ENCODE results near the gene GMDS. TPM values are rescaled to one million over a fixed set of nuclear protein-coding genes. Genes with fewer than 3 reads are reported as not detected.

The GMDS gene
- total RNA-seq, 1 donor from 2014 or later: 30.2 TPM

DNA sequence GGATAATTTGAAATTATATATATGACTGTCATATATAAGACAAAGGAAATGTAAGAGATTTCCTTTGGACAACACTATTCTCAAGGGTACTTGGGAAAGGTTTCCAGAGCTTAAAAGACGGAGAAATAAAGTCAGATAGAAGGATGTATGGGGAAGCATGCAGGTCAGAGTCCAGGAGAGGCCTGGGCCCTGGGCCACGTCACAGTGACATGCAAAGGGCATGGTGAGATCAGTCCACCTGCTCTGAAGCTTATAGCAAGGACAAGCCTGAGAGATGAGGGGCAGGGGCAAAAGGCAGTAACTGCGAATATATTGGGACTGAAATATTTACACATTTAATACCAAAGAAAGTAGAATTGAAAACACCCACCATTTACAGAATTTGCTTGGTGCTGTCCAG lies 24.6 kb upstream of the GMDS start:
- Histone ChIP-seq H3K4me3 (no peak overlapping the region), H3K4me1 (no peaks in the 10 kb centered on the region), H3K27ac (no peak overlapping the region), H3K36me3 (peaks cover 0 to 9% of the 10 kb centered on the region in 2 donors), H3K9me3 (no peaks in the 10 kb centered on the region), H3K27me3 (no peaks in the 10 kb centered on the region)
- no peak for DNase-seq (ENCODE audit: extremely low spot score in 2 of 2)
- intact Hi-C loops (cut with DNase I): no loop called here
- TF ChIP-seq POLR2A (IDR thresholded peaks at IDR 0.05) (no peak), POLR2AphosphoS5 (IDR thresholded peaks at IDR 0.05; ENCODE audit: insufficient read depth in 1 of 2, low read depth in 1 of 2) (no peak)
- TF ChIP-seq, protein P1, sequence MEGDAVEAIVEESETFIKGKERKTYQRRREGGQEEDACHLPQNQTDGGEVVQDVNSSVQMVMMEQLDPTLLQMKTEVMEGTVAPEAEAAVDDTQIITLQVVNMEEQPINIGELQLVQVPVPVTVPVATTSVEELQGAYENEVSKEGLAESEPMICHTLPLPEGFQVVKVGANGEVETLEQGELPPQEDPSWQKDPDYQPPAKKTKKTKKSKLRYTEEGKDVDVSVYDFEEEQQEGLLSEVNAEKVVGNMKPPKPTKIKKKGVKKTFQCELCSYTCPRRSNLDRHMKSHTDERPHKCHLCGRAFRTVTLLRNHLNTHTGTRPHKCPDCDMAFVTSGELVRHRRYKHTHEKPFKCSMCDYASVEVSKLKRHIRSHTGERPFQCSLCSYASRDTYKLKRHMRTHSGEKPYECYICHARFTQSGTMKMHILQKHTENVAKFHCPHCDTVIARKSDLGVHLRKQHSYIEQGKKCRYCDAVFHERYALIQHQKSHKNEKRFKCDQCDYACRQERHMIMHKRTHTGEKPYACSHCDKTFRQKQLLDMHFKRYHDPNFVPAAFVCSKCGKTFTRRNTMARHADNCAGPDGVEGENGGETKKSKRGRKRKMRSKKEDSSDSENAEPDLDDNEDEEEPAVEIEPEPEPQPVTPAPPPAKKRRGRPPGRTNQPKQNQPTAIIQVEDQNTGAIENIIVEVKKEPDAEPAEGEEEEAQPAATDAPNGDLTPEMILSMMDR (IDR thresholded peaks at IDR 0.05): no peak

GRCh38 chr6:2266841-2267240 lies 21.4 kb upstream of the GMDS start:
- Histone ChIP-seq H3K27me3 (no peaks in the 10 kb centered on the region), H3K27ac (no peak overlapping the region), H3K4me1 (no peaks in the 10 kb centered on the region), H3K4me3 (no peak overlapping the region), H3K36me3 (no peaks in the 10 kb centered on the region), H3K9me3 (no peaks in the 10 kb centered on the region)
- intact Hi-C loops (cut with DNase I): no loop called here
- no peak for DNase-seq (ENCODE audit: extremely low spot score in 2 of 2)
- TF ChIP-seq POLR2AphosphoS5 (IDR thresholded peaks at IDR 0.05; ENCODE audit: insufficient read depth in 1 of 2, low read depth in 1 of 2) (no peak), POLR2A (IDR thresholded peaks at IDR 0.05) (no peak)
- TF ChIP-seq, protein P1 (IDR thresholded peaks at IDR 0.05): no peak

- Histone ChIP-seq H3K27me3 (no peaks in the 10 kb centered on the region), H3K9me3 (no peaks in the 10 kb centered on the region), H3K36me3 (no peaks in the 10 kb centered on the region), H3K4me3 (no peak overlapping the region), H3K4me1 (no peaks in the 10 kb centered on the region), H3K27ac (no peak overlapping the region)
- intact Hi-C loops (cut with DNase I): no loop called here
- no peak for TF ChIP-seq POLR2AphosphoS5 (IDR thresholded peaks at IDR 0.05; ENCODE audit: insufficient read depth in 1 of 2, low read depth in 1 of 2)
- TF ChIP-seq, protein P1 (IDR thresholded peaks at IDR 0.05): no peak
- DNase-seq (ENCODE audit: extremely low spot score in 2 of 2): no peak
Observed at GRCh38 chr6:2266031-2266795, 20.8 kb upstream of the GMDS start.

DNA sequence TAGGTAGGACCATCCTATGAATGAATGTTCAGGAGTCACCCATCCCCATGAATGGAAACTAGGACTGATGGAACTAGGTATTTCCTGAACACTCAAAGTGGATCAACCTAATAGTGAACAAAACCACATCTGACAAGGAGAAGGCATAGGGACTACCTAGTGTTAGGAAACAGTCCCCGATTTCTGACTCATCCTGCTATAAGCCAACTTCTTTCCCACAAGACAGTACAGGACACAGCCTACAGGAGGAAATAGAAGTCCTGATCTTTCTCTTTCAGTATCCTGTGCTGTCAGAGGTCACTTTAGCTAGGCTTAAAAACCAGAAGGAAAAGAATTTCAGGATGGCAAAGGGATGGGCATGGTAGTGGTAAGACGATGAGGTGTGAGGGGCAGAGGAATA lies 19.5 kb upstream of the GMDS start:
- no peak overlapping the region for H3K27ac ChIP-seq
- intact Hi-C loops (cut with DNase I): no loop called here
- TF ChIP-seq, protein P1 (IDR thresholded peaks at IDR 0.05): no peak
- TF ChIP-seq POLR2AphosphoS5 (IDR thresholded peaks at IDR 0.05; ENCODE audit: insufficient read depth in 1 of 2, low read depth in 1 of 2) (no peak), POLR2A (IDR thresholded peaks at IDR 0.05) (no peak)
- no peak for DNase-seq (ENCODE audit: extremely low spot score in 2 of 2)
- H3K36me3 ChIP-seq: no peaks in the 10 kb centered on the region
- H3K4me1 ChIP-seq: no peaks in the 10 kb centered on the region
- no peak overlapping the region for H3K4me3 ChIP-seq
- H3K27me3 ChIP-seq: no peaks in the 10 kb centered on the region
- no peaks in the 10 kb centered on the region for H3K9me3 ChIP-seq

DNA sequence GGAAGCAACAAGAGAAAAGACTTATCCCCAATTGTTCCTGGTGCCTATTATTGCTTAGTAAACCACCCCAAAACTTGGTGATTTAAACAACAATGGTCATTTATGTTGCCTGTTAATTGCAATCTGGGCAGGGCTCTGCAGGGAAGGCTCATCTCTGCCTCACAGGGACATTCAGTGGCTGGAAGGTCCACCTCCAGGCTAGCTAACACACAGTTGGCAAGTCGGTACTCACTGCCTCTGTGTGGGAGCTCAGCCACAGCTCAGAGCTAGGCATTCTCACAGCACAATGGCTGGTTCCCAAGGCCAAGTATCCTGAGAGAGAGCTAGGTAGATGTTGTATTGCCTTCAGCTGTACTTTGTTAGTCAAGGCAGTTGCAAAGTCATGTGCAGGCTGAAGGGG lies 18.5 kb upstream of the GMDS start:
- intact Hi-C loops (cut with DNase I): no loop called here
- no peaks in the 10 kb centered on the region for H3K27me3 ChIP-seq
- no peak overlapping the region for H3K27ac ChIP-seq
- no peaks in the 10 kb centered on the region for H3K36me3 ChIP-seq
- H3K9me3 ChIP-seq: no peaks in the 10 kb centered on the region
- H3K4me3 ChIP-seq: no peak overlapping the region
- no peaks in the 10 kb centered on the region for H3K4me1 ChIP-seq
- DNase-seq (ENCODE audit: extremely low spot score in 2 of 2): no peak
- no peak for TF ChIP-seq POLR2AphosphoS5 (IDR thresholded peaks at IDR 0.05; ENCODE audit: insufficient read depth in 1 of 2, low read depth in 1 of 2)
- no peak for TF ChIP-seq POLR2A (IDR thresholded peaks at IDR 0.05)
- TF ChIP-seq, protein P1 (IDR thresholded peaks at IDR 0.05): no peak

All from vagina (tissue), 2 donors.